Measurements from ENCODE around the gene DDX47. TPM values are rescaled to one million over a fixed set of nuclear protein-coding genes. Genes with fewer than 3 reads are reported as not detected.

The DDX47 gene
- total and polyA plus RNA-seq, 2 of the 13 experiments (the other 11 are each of a cell fraction or from before 2014, with no cell fraction given), result 48.5 to 78.7 TPM

GRCh38 chr12:12777092-12777491, 36.1 kb upstream of the DDX47 start (continued):
- TF ChIP-seq ZZZ3 (CRISPR knock-in tag; IDR thresholded peaks at IDR 0.05; ENCODE audit: borderline replicate concordance) (no peak), ZNF740 (CRISPR knock-in tag; IDR thresholded peaks at IDR 0.05) (no peak), ATM (IDR thresholded peaks at IDR 0.05; ENCODE audit: borderline replicate concordance) (no peak)

GRCh38 chr12:12779007-12779406, 34.1 kb upstream of the DDX47 start:
- Histone ChIP-seq H3K4me2 (ENCODE audit: low read depth, low read length) (no peak overlapping the region), H3K4me3 (replicated peaks in 1 of 3; ENCODE audit: insufficient read depth in 1 of 3, low read depth in 2 of 3, low read length in 3 of 3) (no peak overlapping the region), H3K27me3 (ENCODE audit: control insufficient read depth in 1 of 2, insufficient read depth in 2 of 2, low read length in 2 of 2) (peaks cover 0 to 3% of the 10 kb centered on the region in 2 experiments; a peak in 1 of 5 replicates), H4K20me1 (ENCODE audit: insufficient read depth, low read length) (no peaks in the 10 kb centered on the region), H3K79me2 (ENCODE audit: insufficient read depth, low read length) (no peaks in the 10 kb centered on the region), H3K9ac (ENCODE audit: insufficient read depth, low read depth, low read length) (no peak overlapping the region), H2AFZ (ENCODE audit: low read length) (no peak overlapping the region), H3K9me3 (ENCODE audit: low read length) (no peaks in the 10 kb centered on the region), H3K36me3 (replicated peaks in 1 of 2; ENCODE audit: control insufficient read depth in 1 of 2, insufficient read depth in 2 of 2, low read length in 2 of 2) (no peaks in the 10 kb centered on the region), H3K4me1 (ENCODE audit: insufficient read depth, low read length) (peaks cover 15% of the 10 kb centered on the region), H3K27ac (ENCODE audit: extremely low read length, insufficient read depth, low read length) (no peak overlapping the region)
- no TSS peak for BruUV-seq (replicated peaks)
- TF ChIP-seq ZNF530 (CRISPR knock-in tag; IDR thresholded peaks at IDR 0.05; ENCODE audit: low read depth), result no peak
- no peak for TF ChIP-seq ZNF883 (CRISPR knock-in tag; IDR thresholded peaks at IDR 0.05; ENCODE audit: not compliant biosample characterization)
- no peak for TF ChIP-seq HNRNPLL (IDR thresholded peaks at IDR 0.05; ENCODE audit: low read depth, low read length, poor library complexity, severe bottlenecking)
- TF ChIP-seq KDM1A (CRISPR knock-in tag; IDR thresholded peaks at IDR 0.05), result no peak
- no peak for TF ChIP-seq ARID5B (CRISPR knock-in tag; IDR thresholded peaks at IDR 0.05)
- TF ChIP-seq ZFP1 (CRISPR knock-in tag; IDR thresholded peaks at IDR 0.05), result no peak
- TF ChIP-seq MBNL3 (CRISPR knock-in tag; conservative IDR thresholded peaks at IDR 0.05), result no peak
- no peak for TF ChIP-seq ZNF713 (CRISPR knock-in tag; IDR thresholded peaks at IDR 0.05)
- TF ChIP-seq ZNF614 (CRISPR knock-in tag; IDR thresholded peaks at IDR 0.05; ENCODE audit: borderline replicate concordance), result no peak
- TF ChIP-seq ZNF335 (CRISPR knock-in tag; IDR thresholded peaks at IDR 0.05), result no peak
- ChIA-PET CTCF (ENCODE audit: low intra/inter-chr PET ratio, low total read pairs) (no interaction called here), POLR2A (no interaction called here)
- WGBS (ENCODE audit: low lambda C conversion rate), result 79% methylated on average over 2 of the region's 2 CpGs
- intact Hi-C loops (cut with micrococcal nuclease; ENCODE audit: unreplicated experiment) (no loop called here), in situ Hi-C loops (cut with HindIII; ENCODE audit: extremely low pct_ligation_motif_present, low pct_unique_long_range_greater_than_20kb) (loop anchor here (25.0 kb wide), 1 partner anchor 433 kb away; no protein-coding TSS in a partner anchor)
- FAIRE-seq (no peak), DNase-seq (ENCODE audit: low spot score) (no peak), ATAC-seq (no peak)

Data from HepG2 (cell line).